Measurements from ENCODE around the gene CLBA1.

Gene CLBA1

GRCh38 chr14:105010891-105011291 is 25.3 kb downstream of the CLBA1 start:
- no peak for DNase-seq
- H3K4me3 ChIP-seq (ENCODE audit: control insufficient read depth in 1 of 7, extremely low read depth in 1 of 7, insufficient read depth in 4 of 7, low read depth in 2 of 7, low read length in 6 of 7): no peak overlapping the region
- no peaks in the 10 kb centered on the region for H3K9me3 ChIP-seq (ENCODE audit: control extremely low read depth in 1 of 5, control insufficient read depth in 4 of 5, insufficient read depth in 2 of 5, low read depth in 1 of 5, low read length in 4 of 5)
- 96% methylated on average over 15 of the region's 17 CpGs for WGBS (ENCODE audit: insufficient coverage)
- peaks cover 0 to 18% (median 9%) of the 10 kb centered on the region in 4 experiments for H3K4me1 ChIP-seq (ENCODE audit: control extremely low read depth in 1 of 4, control insufficient read depth in 4 of 4, insufficient read depth in 4 of 4, low read length in 3 of 4)
- H3K27ac ChIP-seq (ENCODE audit: insufficient read depth in 1 of 2, low read depth in 1 of 2, low read length in 2 of 2, poor library complexity in 1 of 2, severe bottlenecking in 2 of 2): no peak overlapping the region
- ChIA-PET CTCF (interaction anchor here (2.2 to 4.0 kb wide), 4 partner anchors 9 to 34 kb away, joined by 6 to 23 read pairs (median 11); partner anchors contain the start of gene CDCA4), POLR2A (no interaction called here)
- H3K36me3 ChIP-seq (ENCODE audit: control insufficient read depth in 4 of 4, insufficient read depth in 4 of 4, low read length in 3 of 4): peaks cover 11 to 63% (median 35%) of the 10 kb centered on the region in 4 experiments
- no peaks in the 10 kb centered on the region for H3K27me3 ChIP-seq (replicated peaks in 2 of 5; ENCODE audit: control insufficient read depth in 4 of 5, insufficient read depth in 5 of 5, low read length in 4 of 5)

- peak overlapping the region in 1 of 2 experiments; percentile 7 for H3K27ac ChIP-seq (ENCODE audit: insufficient read depth in 1 of 2, low read depth in 1 of 2, low read length in 2 of 2, poor library complexity in 1 of 2, severe bottlenecking in 2 of 2)
- peaks cover 9 to 62% (median 34%) of the 10 kb centered on the region in 4 experiments for H3K36me3 ChIP-seq (ENCODE audit: control insufficient read depth in 4 of 4, insufficient read depth in 4 of 4, low read length in 3 of 4)
- H3K4me3 ChIP-seq (ENCODE audit: control insufficient read depth in 1 of 7, extremely low read depth in 1 of 7, insufficient read depth in 4 of 7, low read depth in 2 of 7, low read length in 6 of 7): peak overlapping the region in 1 of 7 experiments; percentile 11
- H3K9me3 ChIP-seq (ENCODE audit: control extremely low read depth in 1 of 5, control insufficient read depth in 4 of 5, insufficient read depth in 2 of 5, low read depth in 1 of 5, low read length in 4 of 5): no peaks in the 10 kb centered on the region
- no peak for DNase-seq
- H3K4me1 ChIP-seq (ENCODE audit: control extremely low read depth in 1 of 4, control insufficient read depth in 4 of 4, insufficient read depth in 4 of 4, low read length in 3 of 4): peaks cover 0 to 23% (median 13%) of the 10 kb centered on the region in 4 experiments
- WGBS (ENCODE audit: insufficient coverage): 92% methylated on average over 27 of the region's 29 CpGs
- ChIA-PET CTCF (interaction anchor here (1.1 to 4.0 kb wide), 6 partner anchors 8 to 62 kb away, joined by 3 to 23 read pairs (median 8); partner anchors contain the start of gene CDCA4), POLR2A (no interaction called here)
- H3K27me3 ChIP-seq (replicated peaks in 2 of 5; ENCODE audit: control insufficient read depth in 4 of 5, insufficient read depth in 5 of 5, low read length in 4 of 5): no peaks in the 10 kb centered on the region
Observed at GRCh38 chr14:105011312-105011990, 25.9 kb downstream of the CLBA1 start.

- POLR2A ChIA-PET: no interaction called here
Observed at GRCh38 chr14:105012171-105012985, 26.8 kb downstream of the CLBA1 start.

GRCh38 chr14:105013150-105013785 is 27.7 kb downstream of the CLBA1 start:
- Histone ChIP-seq H3K27me3 (replicated peaks in 2 of 5; ENCODE audit: control insufficient read depth in 4 of 5, insufficient read depth in 5 of 5, low read length in 4 of 5) (no peaks in the 10 kb centered on the region), H3K27ac (ENCODE audit: insufficient read depth in 1 of 2, low read depth in 1 of 2, low read length in 2 of 2, poor library complexity in 1 of 2, severe bottlenecking in 2 of 2) (no peak overlapping the region), H3K4me3 (ENCODE audit: control insufficient read depth in 1 of 7, extremely low read depth in 1 of 7, insufficient read depth in 4 of 7, low read depth in 2 of 7, low read length in 6 of 7) (no peak overlapping the region), H3K36me3 (ENCODE audit: control insufficient read depth in 4 of 4, insufficient read depth in 4 of 4, low read length in 3 of 4) (peaks cover 5 to 58% (median 23%) of the 10 kb centered on the region in 4 experiments), H3K4me1 (ENCODE audit: control extremely low read depth in 1 of 4, control insufficient read depth in 4 of 4, insufficient read depth in 4 of 4, low read length in 3 of 4) (peaks cover 0 to 32% (median 16%) of the 10 kb centered on the region in 4 experiments), H3K9me3 (ENCODE audit: control extremely low read depth in 1 of 5, control insufficient read depth in 4 of 5, insufficient read depth in 2 of 5, low read depth in 1 of 5, low read length in 4 of 5) (no peaks in the 10 kb centered on the region)
- ChIA-PET CTCF (interaction anchor here (0.7 to 4.0 kb wide), 6 partner anchors 9 to 171 kb away, joined by 3 to 23 read pairs (median 4); no protein-coding TSS in a partner anchor), POLR2A (no interaction called here)
- 79% methylated on average over 3 of the region's 8 CpGs for WGBS (ENCODE audit: insufficient coverage)
- peak in 1 of 3 donors; percentile 36 for DNase-seq

More at GRCh38 chr14:105012171-105012985, 26.8 kb downstream of the CLBA1 start:
- 82% methylated on average over 15 of the region's 23 CpGs for WGBS (ENCODE audit: insufficient coverage)
- Histone ChIP-seq H3K4me1 (ENCODE audit: control extremely low read depth in 1 of 4, control insufficient read depth in 4 of 4, insufficient read depth in 4 of 4, low read length in 3 of 4) (peaks cover 0 to 31% (median 14%) of the 10 kb centered on the region in 4 experiments), H3K9me3 (ENCODE audit: control extremely low read depth in 1 of 5, control insufficient read depth in 4 of 5, insufficient read depth in 2 of 5, low read depth in 1 of 5, low read length in 4 of 5) (no peaks in the 10 kb centered on the region), H3K36me3 (ENCODE audit: control insufficient read depth in 4 of 4, insufficient read depth in 4 of 4, low read length in 3 of 4) (peaks cover 7 to 58% (median 27%) of the 10 kb centered on the region in 4 experiments), H3K27me3 (replicated peaks in 2 of 5; ENCODE audit: control insufficient read depth in 4 of 5, insufficient read depth in 5 of 5, low read length in 4 of 5) (no peaks in the 10 kb centered on the region), H3K27ac (ENCODE audit: insufficient read depth in 1 of 2, low read depth in 1 of 2, low read length in 2 of 2, poor library complexity in 1 of 2, severe bottlenecking in 2 of 2) (peak overlapping the region in 1 of 2 experiments; percentile 7), H3K4me3 (ENCODE audit: control insufficient read depth in 1 of 7, extremely low read depth in 1 of 7, insufficient read depth in 4 of 7, low read depth in 2 of 7, low read length in 6 of 7) (peak overlapping the region in 1 of 7 experiments; percentile 11)
- CTCF ChIA-PET: interaction anchor here (0.7 to 4.0 kb wide), 10 partner anchors 7 to 172 kb away, joined by 3 to 23 read pairs (median 6); partner anchors contain the start of gene CDCA4
- peak in 2 of 3 donors; percentile 23 to 39 for DNase-seq

GRCh38 chr14:105014032-105014431 is 28.4 kb downstream of the CLBA1 start:
- peaks cover 4 to 60% (median 22%) of the 10 kb centered on the region in 4 experiments for H3K36me3 ChIP-seq (ENCODE audit: control insufficient read depth in 4 of 4, insufficient read depth in 4 of 4, low read length in 3 of 4)

GRCh38 chr14:105014631-105015030 is 29.0 kb downstream of the CLBA1 start:
- H3K27me3 ChIP-seq (replicated peaks in 2 of 5; ENCODE audit: control insufficient read depth in 4 of 5, insufficient read depth in 5 of 5, low read length in 4 of 5): no peaks in the 10 kb centered on the region
- ChIA-PET POLR2A (no interaction called here), CTCF (interaction anchor here (1.7 to 4.0 kb wide), 4 partner anchors 10 to 39 kb away, joined by 4 to 23 read pairs (median 11); no protein-coding TSS in a partner anchor)
- WGBS (ENCODE audit: insufficient coverage): 100% methylated on average over 1 of the region's 4 CpGs
- DNase-seq: no peak
- peaks cover 3 to 44% (median 26%) of the 10 kb centered on the region in 4 experiments for H3K4me1 ChIP-seq (ENCODE audit: control extremely low read depth in 1 of 4, control insufficient read depth in 4 of 4, insufficient read depth in 4 of 4, low read length in 3 of 4)
- H3K36me3 ChIP-seq (ENCODE audit: control insufficient read depth in 4 of 4, insufficient read depth in 4 of 4, low read length in 3 of 4): peaks cover 4 to 58% (median 20%) of the 10 kb centered on the region in 4 experiments
- peak overlapping the region in 1 of 7 experiments; percentile 2 for H3K4me3 ChIP-seq (ENCODE audit: control insufficient read depth in 1 of 7, extremely low read depth in 1 of 7, insufficient read depth in 4 of 7, low read depth in 2 of 7, low read length in 6 of 7)
- H3K27ac ChIP-seq (ENCODE audit: insufficient read depth in 1 of 2, low read depth in 1 of 2, low read length in 2 of 2, poor library complexity in 1 of 2, severe bottlenecking in 2 of 2): peak overlapping the region; percentile 6 to 56
- no peaks in the 10 kb centered on the region for H3K9me3 ChIP-seq (ENCODE audit: control extremely low read depth in 1 of 5, control insufficient read depth in 4 of 5, insufficient read depth in 2 of 5, low read depth in 1 of 5, low read length in 4 of 5)

More at GRCh38 chr14:105014032-105014431, 28.4 kb downstream of the CLBA1 start:
- POLR2A ChIA-PET: no interaction called here
- peak overlapping the region in 1 of 2 experiments; percentile 56 for H3K27ac ChIP-seq (ENCODE audit: insufficient read depth in 1 of 2, low read depth in 1 of 2, low read length in 2 of 2, poor library complexity in 1 of 2, severe bottlenecking in 2 of 2)
- 77% methylated on average over 8 of the region's 9 CpGs for WGBS (ENCODE audit: insufficient coverage)
- CTCF ChIA-PET: interaction anchor here (1.2 to 4.0 kb wide), 5 partner anchors 9 to 170 kb away, joined by 3 to 23 read pairs (median 5); no protein-coding TSS in a partner anchor
- H3K4me1 ChIP-seq (ENCODE audit: control extremely low read depth in 1 of 4, control insufficient read depth in 4 of 4, insufficient read depth in 4 of 4, low read length in 3 of 4): peaks cover 0 to 38% (median 20%) of the 10 kb centered on the region in 4 experiments
- no peak overlapping the region for H3K4me3 ChIP-seq (ENCODE audit: control insufficient read depth in 1 of 7, extremely low read depth in 1 of 7, insufficient read depth in 4 of 7, low read depth in 2 of 7, low read length in 6 of 7)
- H3K9me3 ChIP-seq (ENCODE audit: control extremely low read depth in 1 of 5, control insufficient read depth in 4 of 5, insufficient read depth in 2 of 5, low read depth in 1 of 5, low read length in 4 of 5): no peaks in the 10 kb centered on the region
- no peaks in the 10 kb centered on the region for H3K27me3 ChIP-seq (replicated peaks in 2 of 5; ENCODE audit: control insufficient read depth in 4 of 5, insufficient read depth in 5 of 5, low read length in 4 of 5)
- DNase-seq: no peak
